GM21528 (cell line): ENCODE results near the gene OR52N1.
A peak's percentile ranks its signal among the peaks of the same experiment; 100 is the strongest.

ENCODE experiments used
- ATAC-seq: cut with Tn5 transposase; IDR thresholded peaks from one replicate; pipeline ENCODE4 v1.9.1; 2021; ENCODE audit warnings: mild to moderate bottlenecking, moderate library complexity; ENCODE audit not compliant: unreplicated experiment, low FRiP score

Gene OR52N1

GRCh38 chr11:5791165-5791564, at the start of gene OR52N1:
TSS of gene OR52N1 (minus strand) at chr11:5791265. CDS start at chr11:5788816, 2,449 bp downstream.
- no peak for ATAC-seq

DNA sequence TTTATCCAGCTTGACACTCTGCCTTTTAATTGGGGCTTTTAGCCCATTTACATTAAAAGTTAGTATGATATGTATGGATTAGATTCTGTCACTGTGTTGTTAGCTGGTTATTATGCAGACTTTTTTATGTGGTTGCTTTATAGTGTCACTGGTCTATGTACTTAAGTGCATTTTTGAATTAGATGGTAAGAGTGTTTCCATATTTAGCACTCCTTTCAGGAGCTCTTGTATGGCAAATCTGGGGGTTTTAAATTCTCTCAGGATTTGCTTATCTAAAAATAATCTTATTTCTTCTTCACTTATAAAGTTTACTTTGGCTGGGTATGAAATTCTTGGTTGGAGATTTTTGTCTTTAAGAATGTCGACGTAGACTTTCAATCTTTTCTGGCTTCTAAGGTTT, 46.6 kb upstream of the OR52N1 start:
- ATAC-seq = no peak

- ATAC-seq = no peak
Measured at GRCh38 chr11:5833446-5833845, 42.4 kb upstream of the OR52N1 start.

DNA sequence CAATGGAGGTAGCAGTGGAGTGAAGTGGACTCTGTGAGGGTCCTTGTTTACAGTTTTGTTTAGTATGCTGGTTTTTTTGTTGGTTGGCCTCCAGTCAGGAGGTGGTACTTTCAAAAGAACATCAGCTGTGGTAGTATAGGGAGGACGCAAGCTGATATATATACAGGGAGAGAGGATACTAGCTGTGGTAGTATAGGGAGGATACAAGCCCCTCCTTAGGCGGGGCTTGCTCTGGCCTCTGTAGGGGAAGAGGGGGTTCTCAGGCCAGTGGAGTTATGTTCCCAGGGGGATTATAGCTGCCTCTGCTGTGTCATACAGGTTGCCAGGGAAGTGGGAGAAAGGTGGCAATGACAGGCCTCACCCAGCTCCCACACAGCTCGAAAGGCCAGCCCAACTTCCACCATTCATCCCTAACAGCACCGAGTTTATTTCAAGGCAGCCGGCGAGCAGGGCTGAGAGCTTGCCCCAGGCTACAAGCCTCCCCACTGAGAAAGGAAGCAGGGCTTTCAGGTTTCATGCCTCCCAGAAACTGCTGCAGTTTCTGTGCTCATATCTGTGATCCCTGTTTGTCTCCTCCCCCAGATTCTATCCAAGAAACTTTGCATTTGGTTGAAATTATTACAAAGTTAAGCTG, 40.2 kb upstream of the OR52N1 start:
- ATAC-seq = no peak

DNA sequence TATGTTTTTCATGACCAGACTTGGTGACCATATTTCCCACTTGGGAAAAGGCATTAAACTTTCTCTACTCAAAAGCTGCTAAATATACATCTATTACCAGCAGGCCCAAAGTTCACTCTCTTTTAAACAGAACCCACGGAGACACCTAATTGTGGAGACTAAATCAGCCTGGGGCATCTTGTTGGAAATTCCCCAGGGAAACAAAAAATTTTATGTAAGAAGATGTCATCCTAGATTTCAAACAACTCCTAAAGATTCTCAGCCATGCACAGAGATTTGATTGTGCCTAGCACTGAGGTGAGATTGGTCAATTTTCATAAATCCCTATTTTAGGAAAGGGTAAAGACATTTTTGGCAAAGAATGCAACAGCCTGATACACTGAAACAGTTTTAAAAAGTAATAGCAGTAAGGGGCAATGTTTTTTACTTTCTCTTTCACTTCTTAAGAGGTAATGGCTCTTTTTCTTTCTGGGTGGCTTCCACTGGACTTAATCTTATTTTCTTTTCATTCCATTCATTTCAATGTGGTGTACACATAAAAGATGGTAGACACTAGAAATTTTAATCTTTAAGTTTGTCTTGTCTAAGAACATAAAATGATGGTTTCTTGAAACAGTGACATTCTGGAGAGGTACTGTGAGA, 27.3 kb upstream of the OR52N1 start:
- ATAC-seq = peak; percentile 67

GRCh38 chr11:5815534-5815933, 24.5 kb upstream of the OR52N1 start:
- ATAC-seq = no peak

GRCh38 chr11:5809905-5810795, 19.1 kb upstream of the OR52N1 start:
- ATAC-seq = no peak

DNA sequence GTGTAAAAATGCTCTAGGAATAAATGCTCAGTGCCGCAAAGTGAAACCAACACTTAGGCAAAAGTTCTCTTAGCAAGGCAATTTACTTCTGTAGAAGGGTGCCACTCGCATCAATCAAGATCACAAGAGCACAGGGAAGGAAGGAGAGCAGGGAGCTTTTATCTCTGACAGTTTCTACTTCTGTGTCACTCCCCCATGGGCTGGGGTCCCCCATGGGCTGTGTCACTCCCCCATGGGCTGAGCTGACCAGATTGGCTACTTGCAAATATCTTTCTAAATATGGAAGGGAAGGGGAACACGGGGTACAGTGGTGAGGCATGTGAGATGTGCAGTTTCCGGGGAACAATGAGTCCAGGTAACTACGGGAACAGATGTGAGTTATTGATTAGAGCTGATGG, 18.1 kb upstream of the OR52N1 start:
- peak; percentile 30 for ATAC-seq

GRCh38 chr11:5808500-5809121, 17.5 kb upstream of the OR52N1 start, which contains the start of gene OR52N2:
TSS of gene OR52N2 (plus strand) at chr11:5808924. CDS start at chr11:5820336, 11,412 bp downstream.
- peak; percentile 93 for ATAC-seq

GRCh38 chr11:5807580-5807979, 16.5 kb upstream of the OR52N1 start:
- ATAC-seq = no peak

- no peak for ATAC-seq
Measured at GRCh38 chr11:5803982-5804381, 12.9 kb upstream of the OR52N1 start.

GRCh38 chr11:5796541-5796940, 5.5 kb upstream of the OR52N1 start:
- ATAC-seq = no peak

DNA sequence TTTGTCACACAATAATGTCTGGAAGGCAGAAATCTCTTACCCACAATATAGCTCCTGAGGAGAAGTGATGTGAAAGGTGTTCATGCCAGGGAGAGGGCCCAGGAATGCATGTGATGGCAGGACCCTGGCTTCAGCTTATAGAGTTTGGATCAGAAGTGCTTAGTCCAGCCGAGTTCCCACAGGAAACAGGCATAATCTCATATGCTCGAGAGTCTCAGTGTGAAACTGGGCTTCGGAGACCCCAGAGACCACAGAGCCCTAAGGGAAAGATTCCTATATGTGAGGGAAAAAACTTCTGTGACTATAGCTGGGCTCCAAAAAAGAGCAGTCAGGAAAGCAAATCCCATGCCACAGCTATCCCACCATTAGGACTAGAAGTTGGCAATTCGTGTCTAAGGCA, 7.8 kb downstream of the OR52N1 start, which contains the start of gene OR52N5:
OR52N5 (minus strand) TSS at position 101 of the 400 bp plus-strand sequence. CDS start 4,721 bp downstream, outside the sequence.
- ATAC-seq = no peak

GRCh38 chr11:5767056-5767455, 24.0 kb downstream of the OR52N1 start:
- no peak for ATAC-seq

DNA sequence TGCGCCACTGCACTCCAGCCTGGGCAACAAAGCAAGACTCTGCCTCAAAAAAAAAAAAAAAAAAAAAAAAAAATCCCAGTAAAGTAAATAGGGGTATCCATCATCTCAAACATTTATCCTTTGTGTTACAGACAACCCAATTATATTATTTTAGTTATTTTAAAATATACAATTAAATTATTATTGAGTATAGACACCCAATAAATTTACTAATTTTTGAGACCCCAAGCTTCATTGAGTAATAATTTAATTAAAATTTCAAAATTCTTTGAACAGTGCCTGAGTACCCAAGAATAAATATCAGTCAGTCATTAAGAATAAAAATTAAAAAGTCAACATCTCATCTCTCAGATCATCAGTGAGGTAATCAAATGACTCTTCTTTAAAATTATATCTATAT, 37.1 kb downstream of the OR52N1 start, which contains the start of gene OR52N4:
OR52N4 (plus strand) TSS at position 301 of the 400 bp plus-strand sequence. CDS start 498 bp downstream, outside the sequence.
- ATAC-seq = no peak

GRCh38 chr11:5749836-5750235, 41.2 kb downstream of the OR52N1 start:
- ATAC-seq = no peak

- no peak for ATAC-seq
Measured at GRCh38 chr11:5746614-5747013, 44.5 kb downstream of the OR52N1 start.

- no peak for ATAC-seq
Measured at GRCh38 chr11:5738431-5738830, 52.6 kb downstream of the OR52N1 start.

- no peak for ATAC-seq
Measured at GRCh38 chr11:5737670-5738392, 53.2 kb downstream of the OR52N1 start.

GRCh38 chr11:5737091-5737490, 54.0 kb downstream of the OR52N1 start:
- no peak for ATAC-seq
